ENCODE data around the gene C13orf46.
A peak's percentile ranks its signal among the peaks of the same experiment; 100 is the strongest.
"Not testable (repeated sequence)": the region's sequence is repeated elsewhere in the genome, so short reads cannot be mapped to it uniquely, and the experiment has no call there.

C13orf46 gene

DNA sequence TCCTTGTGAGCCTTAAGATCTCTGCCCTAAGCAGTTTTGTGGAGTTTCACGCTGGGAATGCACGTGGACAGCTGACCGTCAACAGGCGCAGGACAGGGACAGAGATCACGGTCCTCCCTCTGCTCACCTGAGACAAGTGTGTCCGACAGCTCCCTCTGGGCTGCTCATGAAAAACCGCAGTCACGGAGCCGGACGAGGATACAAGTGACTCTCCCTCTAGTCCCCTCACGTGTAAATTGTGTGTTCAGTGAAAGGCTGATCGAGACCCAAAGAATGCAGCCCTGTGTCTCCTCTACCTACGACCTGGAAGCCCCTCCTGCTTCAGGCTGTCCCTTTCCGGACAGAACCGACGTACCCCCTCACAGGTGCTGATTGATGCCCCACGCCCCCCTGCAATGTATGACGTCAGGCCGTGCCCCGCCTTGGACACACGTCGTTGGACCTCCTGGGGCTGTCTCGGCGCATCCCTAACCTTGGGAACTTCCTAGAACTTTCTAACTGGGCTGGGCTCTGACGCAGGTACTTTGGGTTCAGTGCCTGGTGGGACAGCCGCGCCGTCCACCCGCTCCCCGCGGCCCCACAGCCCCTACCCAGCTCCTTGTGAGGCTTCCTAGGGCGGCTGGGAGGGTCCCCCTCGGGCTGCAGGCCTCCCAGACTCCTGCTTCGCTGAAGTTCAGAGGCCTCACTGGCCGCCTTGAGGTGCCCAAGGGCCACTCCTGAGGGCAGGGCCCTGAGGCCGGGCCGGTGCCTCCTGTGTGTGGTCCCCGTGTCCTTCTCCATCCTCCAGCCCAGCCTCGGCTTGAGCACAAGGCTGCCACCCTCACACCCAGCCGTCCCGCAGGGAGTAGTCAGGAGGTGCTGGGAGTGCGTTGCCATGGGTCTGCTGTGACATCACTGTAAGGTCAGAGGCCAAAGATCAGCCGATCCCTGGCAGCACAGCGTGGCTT is at the start of gene C13orf46:
TSS of gene C13orf46 (minus strand) at position 859 of the 947 bp plus-strand sequence. CDS start at position 780, 79 bp downstream.
- no peak for DNase-seq

DNA sequence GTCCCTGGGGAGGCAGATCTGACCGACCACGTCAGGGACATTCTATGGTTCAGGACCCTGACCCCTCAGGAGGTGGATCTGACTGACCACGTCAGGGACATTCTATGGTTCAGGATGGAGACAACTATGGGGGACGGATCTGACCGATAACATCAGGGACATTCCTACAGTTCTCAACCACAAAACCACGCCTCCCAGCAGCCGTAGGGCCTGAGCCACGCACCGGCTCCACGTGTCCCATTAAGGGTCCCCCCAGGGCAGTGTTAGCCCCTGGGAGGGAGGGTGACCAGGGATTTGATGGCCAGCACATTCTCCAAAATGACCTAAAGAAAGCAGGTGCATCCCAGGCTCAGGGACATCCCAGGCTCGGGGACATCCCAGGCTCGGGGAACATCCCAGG is 49.0 kb upstream of the C13orf46 start:
- no peak for DNase-seq

DNA sequence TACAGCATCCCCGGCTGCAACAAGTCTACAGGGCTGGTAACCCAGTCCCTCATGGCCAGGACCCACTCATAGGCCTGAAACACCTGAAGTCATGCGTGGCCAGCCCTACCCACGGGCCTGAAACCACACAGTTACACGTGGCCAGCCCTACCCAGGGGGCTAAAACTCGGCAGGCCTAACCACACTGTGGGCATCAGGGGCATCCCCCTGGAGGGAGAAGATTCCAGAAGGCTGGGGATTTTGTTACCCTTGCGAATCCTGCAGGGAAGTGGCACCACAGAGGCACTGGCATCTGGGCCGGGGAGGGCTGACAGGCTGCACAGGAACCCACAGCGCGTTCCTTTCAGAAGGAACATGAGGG is 48.4 kb upstream of the C13orf46 start:
- DNase-seq, result no peak

DNA sequence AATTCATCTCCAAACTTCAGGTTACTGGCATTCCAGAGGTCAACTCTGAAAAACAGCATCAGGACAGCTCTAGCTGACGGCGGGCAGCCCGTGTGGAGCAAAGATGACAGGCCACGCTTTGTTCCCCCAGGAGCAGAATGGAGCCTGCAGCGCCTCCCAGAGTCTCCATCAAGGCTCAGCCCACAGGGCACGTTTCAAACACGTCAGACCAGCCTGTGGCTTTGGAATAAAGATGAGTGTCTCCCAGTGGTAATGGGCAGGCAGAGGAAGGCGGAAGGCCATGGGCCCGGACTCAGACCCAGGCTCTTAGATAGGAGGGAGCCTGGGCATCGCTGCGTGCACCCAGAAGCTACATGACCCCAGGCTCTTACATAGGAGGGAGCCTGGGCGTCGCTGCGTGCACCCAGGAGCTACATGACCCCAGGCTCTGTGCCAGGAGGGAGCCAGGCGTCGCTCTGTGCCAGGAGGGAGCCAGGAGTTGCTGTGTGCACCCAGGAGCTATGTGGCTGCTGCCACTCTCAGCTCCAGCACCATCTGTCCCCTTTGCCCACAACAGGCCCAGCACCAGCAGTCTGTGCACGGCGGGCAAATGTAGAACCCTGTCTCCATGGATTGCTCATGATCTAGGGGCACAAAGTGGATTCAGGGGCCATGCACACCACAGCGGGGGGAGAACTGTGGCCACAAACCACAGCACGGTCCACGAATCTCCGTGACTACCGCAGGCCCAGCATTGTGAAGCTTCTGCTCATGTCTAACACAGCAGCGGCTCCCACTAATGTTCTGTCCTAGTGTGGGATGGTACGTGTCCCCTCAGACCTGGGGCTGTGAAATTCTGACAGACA is 47.8 kb upstream of the C13orf46 start:
- no peak for DNase-seq

DNA sequence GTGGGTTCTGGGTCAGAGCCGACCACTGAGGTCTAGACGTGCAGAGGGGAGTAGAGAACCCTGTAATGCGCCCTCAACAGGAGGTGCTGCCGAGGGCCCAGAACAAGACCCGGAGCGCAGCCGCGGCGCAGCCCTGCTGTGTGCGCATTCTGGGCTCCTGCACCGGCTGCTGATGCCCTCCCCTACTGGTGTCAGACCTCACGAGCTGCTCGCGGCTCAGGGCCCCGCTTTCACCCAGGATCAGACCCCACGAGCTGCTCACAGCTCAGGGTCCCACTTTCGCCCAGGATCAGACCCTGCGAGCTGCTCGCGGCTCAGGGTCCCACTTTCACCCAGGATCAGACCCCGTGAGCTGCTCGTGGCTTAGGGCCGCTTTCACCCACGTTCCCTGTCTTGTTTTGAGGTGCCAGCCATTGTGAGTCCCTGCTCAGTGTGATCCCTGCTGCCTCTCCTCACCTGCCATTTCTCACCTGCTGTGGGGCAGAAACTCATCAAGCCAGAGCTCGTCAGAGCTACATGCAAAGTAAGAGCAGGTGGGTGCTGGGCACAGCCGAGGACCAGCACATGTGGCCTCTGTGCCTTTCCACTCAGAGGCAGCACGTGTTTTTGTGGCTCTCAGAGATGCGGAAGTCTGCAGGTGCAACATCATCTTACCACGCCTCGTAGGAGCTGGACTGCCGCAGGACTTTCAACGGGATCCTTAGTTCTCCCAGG is 47.0 kb upstream of the C13orf46 start:
- DNase-seq, result no peak

DNA sequence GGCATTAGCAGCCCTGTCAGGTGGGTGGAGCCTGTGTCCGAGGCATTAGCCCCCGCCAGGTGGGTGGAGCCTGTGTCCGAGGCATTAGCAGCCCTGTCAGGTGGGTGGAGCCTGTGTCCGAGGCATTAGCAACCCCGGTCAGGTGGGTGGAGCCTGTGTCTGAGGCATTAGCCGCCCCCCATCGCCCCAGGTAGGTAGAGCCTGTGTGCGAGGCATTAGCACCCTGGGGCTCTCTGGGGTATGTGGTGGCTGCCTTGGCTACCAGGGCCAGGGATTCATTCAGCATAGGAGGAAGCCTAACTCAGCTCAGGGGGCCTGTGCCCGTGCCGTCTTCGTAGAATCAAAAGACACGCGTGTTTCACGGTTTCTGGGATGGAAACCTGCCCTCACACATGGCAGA is 46.3 kb upstream of the C13orf46 start:
- not testable (repeated sequence) for DNase-seq

DNA sequence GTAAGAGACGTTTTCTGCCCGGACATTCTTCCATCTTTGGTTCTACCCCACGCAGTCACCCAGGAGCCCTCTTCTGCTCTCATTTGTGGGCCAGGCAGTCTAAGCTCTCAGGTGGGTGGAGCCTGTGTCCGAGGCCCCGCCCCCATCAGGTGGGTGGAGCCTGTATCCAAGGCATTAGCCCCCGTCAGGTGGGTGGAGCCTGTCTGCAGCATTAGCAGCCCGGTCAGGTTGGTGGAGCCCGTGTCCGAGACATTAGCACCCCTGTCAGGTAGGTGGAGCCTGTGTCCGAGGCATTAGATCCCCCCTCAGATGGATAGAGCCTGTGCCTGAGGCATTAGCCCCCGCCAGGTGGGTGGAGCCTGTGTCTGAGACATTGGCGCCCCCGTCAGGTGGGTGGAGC is 45.5 kb upstream of the C13orf46 start:
- peak; percentile 31 for DNase-seq

DNA sequence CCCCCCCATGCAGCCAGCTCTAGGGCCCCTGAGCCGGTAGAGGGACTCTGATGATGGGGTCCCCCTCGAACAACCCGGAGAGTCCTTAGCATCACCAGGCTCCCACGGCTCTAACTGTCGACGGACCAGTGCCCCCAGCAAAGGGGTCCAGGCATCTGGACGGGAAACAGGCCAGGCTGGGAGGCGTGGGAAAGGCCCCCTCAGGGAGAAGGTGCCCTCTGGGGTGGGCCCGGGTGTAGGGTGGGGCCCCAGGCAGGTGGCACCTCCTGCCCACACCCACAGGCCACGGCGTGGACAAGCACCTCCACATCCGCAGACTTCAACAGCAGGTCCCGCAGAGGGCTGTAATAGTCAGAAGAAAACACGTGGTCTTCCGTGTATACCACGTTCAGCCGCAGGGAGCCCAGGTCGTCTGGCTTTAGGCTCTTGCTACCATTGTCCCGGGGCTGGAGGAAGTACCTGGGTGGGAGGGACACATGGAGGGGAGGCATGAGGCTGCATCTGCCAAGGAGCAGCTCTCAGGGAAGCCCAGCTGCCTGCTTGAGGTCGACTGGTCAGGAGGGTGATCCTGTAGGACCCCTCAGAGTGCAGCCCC is 44.7 kb upstream of the C13orf46 start:
- no peak for DNase-seq

DNA sequence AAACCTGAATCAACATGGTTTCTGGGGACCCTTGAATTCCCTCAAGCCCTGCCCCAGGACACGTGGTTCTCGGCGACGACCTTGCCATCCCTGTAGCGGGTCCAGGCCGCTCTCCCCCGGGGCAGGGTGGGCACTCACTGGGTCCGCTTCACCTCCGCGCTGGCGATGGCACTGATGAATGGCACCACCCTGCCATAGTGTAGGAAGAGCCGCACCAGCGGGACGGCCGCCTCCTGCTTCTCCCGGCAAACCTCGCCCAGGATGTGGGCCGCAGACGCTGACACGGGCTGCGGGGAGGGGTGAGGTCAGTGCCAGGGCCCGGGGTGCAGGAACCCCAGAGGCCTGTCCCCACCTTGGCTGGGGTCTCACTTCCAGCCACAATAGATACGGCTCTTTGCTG is 44.1 kb upstream of the C13orf46 start:
- DNase-seq, result no peak

DNA sequence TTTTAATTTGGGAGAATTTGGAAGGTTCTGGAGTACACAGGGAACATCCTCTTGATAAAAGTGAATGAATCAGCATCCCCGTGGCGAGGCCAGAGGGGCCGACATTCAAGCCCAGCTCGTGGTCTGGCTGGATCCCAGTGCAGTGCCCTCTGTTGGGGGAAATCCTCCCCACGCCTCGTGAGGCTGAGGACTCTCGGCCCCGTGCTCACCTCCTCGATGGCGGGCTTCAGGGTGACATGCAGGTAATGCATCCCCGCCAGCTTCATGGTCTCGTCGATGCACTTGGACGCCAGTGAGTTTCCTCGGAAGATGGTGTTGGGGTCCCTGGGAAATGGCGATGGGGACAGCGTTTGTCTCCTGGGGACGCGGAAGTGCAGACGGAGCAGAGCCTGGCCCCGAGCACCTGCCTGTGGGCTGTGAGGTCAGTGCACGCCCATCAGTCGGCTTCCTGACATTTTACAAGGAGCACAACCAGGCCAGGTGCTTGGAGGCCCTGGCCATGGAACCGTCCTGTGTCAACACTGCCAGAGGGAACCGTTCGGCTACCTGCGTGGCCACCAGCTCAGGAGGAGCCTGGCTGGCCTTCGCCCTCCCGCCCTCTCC is 43.3 kb upstream of the C13orf46 start:
- DNase-seq, result no peak

DNA sequence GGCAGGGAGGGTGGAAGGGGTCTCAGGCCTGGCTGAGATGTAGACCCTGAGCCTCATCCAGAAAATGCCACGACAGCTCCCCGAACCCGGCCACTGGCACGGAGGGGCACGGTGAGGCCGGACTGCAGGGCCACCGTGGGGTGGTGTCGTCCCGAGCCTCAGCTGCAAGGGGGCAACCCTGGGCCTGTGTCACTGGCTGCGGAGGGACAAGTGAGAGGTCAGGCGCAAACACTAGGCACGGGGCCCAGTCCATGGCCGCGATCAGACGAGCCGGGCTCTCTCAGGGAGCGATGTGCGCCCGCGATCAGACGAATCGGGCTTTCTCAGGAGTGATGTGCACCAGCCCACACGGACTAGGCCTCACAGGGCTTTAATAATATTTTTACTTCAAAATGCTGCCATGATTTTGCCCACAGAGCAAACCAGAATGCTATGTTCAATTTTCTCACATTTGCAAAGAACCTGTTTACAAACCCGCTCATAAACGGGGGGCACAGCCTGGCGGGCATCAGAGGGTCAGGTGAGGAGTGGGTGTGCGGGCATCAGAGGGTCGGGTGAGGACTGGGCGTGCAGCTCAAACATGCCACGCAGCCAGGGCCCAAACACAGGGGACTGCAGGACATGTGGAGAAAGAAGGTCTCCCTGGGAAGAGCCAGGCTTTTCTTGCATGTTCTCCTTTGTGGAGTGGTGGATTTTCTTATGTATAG is 42.6 kb upstream of the C13orf46 start:
- DNase-seq, result no peak

DNA sequence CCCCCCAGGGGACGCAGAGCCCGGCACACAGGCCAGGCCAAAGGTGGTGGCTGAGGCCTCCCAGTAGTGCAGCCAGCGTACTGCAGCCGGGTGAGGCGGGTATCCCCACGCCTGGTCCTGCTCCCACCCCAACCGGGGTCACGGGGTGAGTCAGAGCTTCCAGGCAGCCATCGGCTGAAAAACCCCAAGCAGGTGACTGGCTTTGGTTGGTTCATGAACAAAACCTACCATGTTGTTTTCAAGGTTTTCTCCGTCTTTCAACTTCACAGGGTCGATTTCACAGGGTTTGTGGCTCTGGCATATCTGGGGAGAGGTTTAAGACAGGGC is 42.1 kb upstream of the C13orf46 start:
- no peak for DNase-seq

DNA sequence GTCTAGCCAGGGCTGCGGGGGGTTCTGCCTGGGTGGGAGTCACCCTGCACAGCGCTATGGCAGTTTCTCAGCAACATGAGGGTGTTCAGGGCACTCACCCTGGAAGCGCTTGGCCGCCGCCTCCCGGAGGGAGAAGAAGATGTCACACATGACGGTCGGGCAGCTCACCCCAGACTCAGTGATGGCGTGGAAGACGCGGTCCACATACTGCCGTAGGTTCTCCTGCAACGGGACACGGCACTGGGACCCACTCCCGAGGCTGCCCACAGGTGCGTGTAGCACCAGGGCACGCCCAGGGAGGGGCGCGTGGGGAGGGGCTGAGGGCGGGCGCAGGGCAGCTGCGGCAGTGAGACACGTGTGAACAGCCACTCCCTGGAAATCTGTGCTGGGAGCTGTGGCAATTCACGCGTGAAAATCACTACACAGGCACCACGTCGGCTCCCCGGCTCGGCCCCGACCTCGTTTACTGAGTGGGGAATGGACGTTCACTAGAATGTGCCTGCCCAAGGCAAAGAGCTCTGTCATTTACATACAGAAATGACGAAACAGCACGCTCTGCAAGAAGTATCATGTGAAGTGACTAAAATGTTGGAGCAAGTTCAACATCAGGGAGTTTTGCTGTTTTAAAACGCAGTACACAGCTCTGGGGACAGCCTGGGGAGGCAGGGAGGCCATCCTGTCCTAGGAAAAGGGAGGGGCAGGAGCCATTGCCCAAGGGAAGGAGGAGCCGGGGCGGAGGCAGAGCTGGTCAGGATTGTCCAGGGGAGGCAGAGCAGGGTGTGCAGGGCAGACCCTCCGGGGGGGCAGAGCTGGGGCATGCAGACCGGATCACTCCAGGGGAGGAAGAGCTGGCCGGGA is 41.5 kb upstream of the C13orf46 start:
- DNase-seq, result no peak

DNA sequence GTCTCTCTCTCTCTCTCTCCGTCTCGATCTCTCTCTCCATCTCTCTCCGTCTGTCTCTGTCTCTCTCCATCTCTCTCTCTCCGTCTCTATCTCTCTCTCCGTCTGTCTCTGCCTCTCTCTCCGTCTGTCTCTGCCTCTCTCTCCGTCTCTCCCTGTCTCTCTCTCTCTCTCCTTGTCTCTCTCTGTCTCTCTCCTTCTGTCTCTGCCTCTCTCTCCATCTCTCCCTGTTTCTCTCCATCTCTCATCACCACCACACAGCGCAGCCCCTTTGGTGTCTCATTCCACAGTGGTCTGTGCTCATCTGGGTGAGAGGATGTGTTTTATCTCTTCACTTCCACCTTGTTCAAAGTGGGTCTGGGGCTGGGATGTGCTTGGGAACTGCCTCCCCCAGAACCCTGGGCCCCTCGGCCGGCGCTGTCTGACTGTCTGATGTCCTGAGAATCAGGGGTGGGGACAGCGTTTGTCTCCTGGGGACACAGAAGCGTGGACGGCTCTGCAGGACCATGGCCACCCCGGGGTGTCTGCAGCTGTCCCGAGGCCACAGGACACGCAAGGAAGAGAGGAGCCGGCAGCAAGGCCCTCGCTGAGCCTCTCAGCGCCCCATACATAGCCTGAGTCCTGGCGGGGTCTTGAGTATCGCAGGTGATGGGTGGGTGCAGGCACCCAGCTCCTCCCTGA is 40.2 kb upstream of the C13orf46 start:
- DNase-seq, result no peak

DNA sequence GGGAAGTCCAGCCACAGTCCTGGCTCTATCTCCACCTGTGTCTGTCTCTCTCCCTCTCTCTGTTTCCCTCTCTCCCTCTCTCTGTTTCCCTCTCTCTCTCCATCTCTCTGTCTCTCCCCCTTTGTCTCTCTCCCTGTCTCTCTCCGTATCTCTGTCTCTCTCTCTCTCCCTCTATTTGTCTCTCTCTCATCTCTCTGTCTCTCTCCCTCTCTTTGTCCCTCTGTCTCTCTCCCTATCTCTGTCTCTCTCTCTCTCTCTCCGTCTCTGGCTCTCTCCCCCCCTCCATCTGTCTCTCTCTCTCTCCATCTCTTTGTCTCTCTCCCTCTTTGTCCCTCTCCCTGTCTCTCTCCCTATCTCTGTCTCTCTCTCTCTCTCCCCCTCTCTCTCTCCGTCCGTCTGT is 39.5 kb upstream of the C13orf46 start:
- no peak for DNase-seq

DNA sequence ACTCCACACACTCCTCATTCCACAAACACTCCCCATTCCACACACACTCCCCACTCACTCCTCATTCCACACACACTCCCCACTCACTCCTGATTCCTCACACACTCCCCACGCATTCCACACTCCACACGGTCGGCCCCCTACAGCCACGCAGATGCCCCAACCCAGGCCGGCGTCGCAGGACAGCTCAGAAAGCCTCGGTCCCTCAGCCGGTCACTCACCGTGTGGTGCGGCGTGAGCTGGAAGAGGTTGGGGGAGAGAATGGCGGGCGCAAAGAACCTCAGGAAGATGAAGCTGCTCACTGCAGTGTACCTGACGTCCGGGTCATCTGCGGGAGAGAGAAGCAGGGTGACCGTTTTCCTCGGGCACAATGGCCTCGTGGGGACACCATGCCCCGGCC is 39.0 kb upstream of the C13orf46 start:
- no peak for DNase-seq

DNA sequence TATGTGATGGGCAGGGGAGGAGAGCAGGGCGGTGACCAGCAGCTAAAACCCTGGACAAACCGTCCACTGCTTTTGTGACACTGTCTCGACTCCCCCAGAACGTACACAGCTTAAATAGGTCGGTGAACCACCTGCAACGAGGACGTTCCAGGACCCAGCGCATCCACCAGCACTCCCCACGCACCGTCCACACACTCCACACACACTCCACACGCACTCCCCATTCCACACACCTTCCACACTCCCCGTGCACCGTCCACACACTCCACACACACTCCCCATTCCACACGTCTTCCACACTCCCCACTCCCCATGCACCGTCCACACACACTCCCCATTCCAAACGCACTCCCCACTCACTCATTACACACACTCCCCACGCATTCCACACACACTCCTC is 38.3 kb upstream of the C13orf46 start:
- no peak for DNase-seq

DNA sequence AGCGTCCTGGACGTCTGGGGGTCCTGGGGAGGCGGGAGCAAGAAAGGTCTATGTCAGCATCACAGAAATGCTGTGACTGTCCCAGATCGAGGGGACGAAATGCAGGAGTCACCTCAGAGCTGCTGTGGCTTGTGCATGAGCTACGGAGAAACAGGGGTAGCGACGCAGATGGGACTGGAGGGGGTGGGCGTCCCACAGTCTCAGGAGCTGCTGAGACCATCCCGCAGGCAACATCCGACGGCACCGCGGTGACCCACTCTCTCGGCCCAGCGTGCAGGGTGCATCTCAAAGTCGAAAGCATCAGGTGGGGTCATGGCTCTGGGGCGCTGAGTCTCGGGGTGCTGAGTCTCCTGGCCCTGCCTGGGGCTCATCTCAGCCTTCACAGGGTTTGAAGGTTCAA is 37.4 kb upstream of the C13orf46 start:
- DNase-seq, result no peak

DNA sequence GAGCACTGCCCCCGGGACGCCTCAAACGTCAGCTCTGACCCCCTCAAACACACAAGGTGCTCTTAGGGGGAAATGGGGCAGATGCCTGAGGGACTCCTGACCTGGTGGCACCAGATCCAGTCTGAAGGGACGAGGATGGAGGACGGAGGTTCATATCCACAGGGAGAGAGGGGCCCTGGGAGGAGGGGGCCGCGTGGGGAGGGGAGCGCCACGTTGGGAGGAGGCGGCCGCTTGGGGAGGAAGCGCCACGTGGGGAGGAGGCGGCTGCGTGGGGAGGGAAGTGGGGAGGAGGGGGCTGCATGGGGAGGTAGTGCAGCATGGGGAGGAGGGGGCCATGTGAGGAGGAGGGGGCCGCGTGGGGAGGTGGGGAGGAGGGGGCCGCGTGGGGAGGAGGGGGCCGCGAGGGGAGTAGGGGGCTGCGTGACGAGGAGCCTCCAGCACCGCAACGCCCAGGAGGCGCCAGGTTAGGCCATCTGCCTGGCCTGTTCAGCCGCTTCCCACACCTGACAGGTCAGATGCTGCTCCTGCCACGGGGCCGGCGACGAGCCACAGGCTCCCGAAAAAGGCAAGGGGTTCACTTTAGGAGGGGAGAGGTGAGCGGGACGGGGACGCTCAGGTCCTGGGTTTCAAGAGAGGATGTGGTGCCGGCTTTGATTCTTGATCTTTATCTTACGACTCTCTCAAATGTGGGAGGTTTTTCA is 36.7 kb upstream of the C13orf46 start:
- DNase-seq, result no peak
